ENCODE measurements around the gene CD209. TPM values are rescaled to one million over a fixed set of nuclear protein-coding genes. Genes with fewer than 3 reads are reported as not detected.

CD209 gene
- total RNA-seq, 1 donor from 2014 or later, result 7.6 TPM

- DNase-seq (ENCODE audit: low spot score), result no peak
- intact Hi-C loops (cut with DNase I), result no loop called here
Observed at GRCh38 chr19:7742575-7742974, 4.8 kb downstream of the CD209 start.

- intact Hi-C loops (cut with DNase I), result no loop called here
- DNase-seq (ENCODE audit: low spot score), result no peak
Observed at GRCh38 chr19:7740682-7741054, 6.7 kb downstream of the CD209 start.

- intact Hi-C loops (cut with DNase I), result no loop called here
- no peak for DNase-seq (ENCODE audit: low spot score)
Observed at GRCh38 chr19:7739801-7740681, 7.3 kb downstream of the CD209 start.

- intact Hi-C loops (cut with DNase I), result no loop called here
- DNase-seq (ENCODE audit: low spot score), result no peak
Observed at GRCh38 chr19:7739211-7739755, 8.1 kb downstream of the CD209 start.

- intact Hi-C loops (cut with DNase I), result no loop called here
- no peak for DNase-seq (ENCODE audit: low spot score)
Observed at GRCh38 chr19:7738023-7738422, 9.3 kb downstream of the CD209 start.

GRCh38 chr19:7737215-7737614 is 10.1 kb downstream of the CD209 start:
- no peak for DNase-seq (ENCODE audit: low spot score)
- intact Hi-C loops (cut with DNase I), result no loop called here

GRCh38 chr19:7736148-7736547 is 11.2 kb downstream of the CD209 start:
- DNase-seq (ENCODE audit: low spot score), result no peak
- intact Hi-C loops (cut with DNase I), result no loop called here

GRCh38 chr19:7734220-7735203 is 12.8 kb downstream of the CD209 start:
- no peak for DNase-seq (ENCODE audit: low spot score)
- intact Hi-C loops (cut with DNase I), result no loop called here

- intact Hi-C loops (cut with DNase I), result no loop called here
- DNase-seq (ENCODE audit: low spot score), result no peak
Observed at GRCh38 chr19:7733376-7733775, 14.0 kb downstream of the CD209 start.

- intact Hi-C loops (cut with DNase I), result no loop called here
- no peak for DNase-seq (ENCODE audit: low spot score)
Observed at GRCh38 chr19:7732045-7732444, 15.3 kb downstream of the CD209 start, which contains the start of gene CLEC4G. Gene CLEC4G, minus strand, starts transcription at chr19:7732110. Its CDS starts 8 bp downstream, at chr19:7732102.

- intact Hi-C loops (cut with DNase I), result no loop called here
- DNase-seq (ENCODE audit: low spot score), result no peak
Observed at GRCh38 chr19:7731615-7732014, 15.7 kb downstream of the CD209 start.

GRCh38 chr19:7731218-7731595 is 16.1 kb downstream of the CD209 start:
- DNase-seq (ENCODE audit: low spot score), result peak; percentile 63
- intact Hi-C loops (cut with DNase I), result no loop called here

- DNase-seq (ENCODE audit: low spot score), result peak; percentile 67
- intact Hi-C loops (cut with DNase I), result no loop called here
Observed at GRCh38 chr19:7730286-7731217, 16.8 kb downstream of the CD209 start.

GRCh38 chr19:7729831-7730285 is 17.5 kb downstream of the CD209 start:
- peak; percentile 70 for DNase-seq (ENCODE audit: low spot score)
- intact Hi-C loops (cut with DNase I), result no loop called here

- no peak for DNase-seq (ENCODE audit: low spot score)
- intact Hi-C loops (cut with DNase I), result no loop called here
Observed at GRCh38 chr19:7729211-7729610, 18.1 kb downstream of the CD209 start.

- DNase-seq (ENCODE audit: low spot score), result no peak
- intact Hi-C loops (cut with DNase I), result no loop called here
Observed at GRCh38 chr19:7725791-7726190, 21.5 kb downstream of the CD209 start.

GRCh38 chr19:7722231-7722651 is 25.1 kb downstream of the CD209 start:
- no peak for DNase-seq (ENCODE audit: low spot score)
- intact Hi-C loops (cut with DNase I), result no loop called here

GRCh38 chr19:7720351-7720750 is 27.0 kb downstream of the CD209 start:
- DNase-seq (ENCODE audit: low spot score), result no peak
- intact Hi-C loops (cut with DNase I), result no loop called here

GRCh38 chr19:7718668-7719067 is 28.7 kb downstream of the CD209 start:
- no peak for DNase-seq (ENCODE audit: low spot score)
- intact Hi-C loops (cut with DNase I), result no loop called here

Data from cardiac septum (tissue), 1 donor.